Neural progenitor cell (in vitro differentiated cells): ENCODE measurements around the gene SHH.

ENCODE experiments used
- CTCF ChIP-seq: fragments of 200-600 bp; sonication (generic); IDR thresholded peaks from 2 replicates; pipeline ENCODE4 v1.5.1; 2017; ENCODE audit warnings: antibody characterized with exemption, mild to moderate bottlenecking
- EZH2 ChIP-seq: fragments of 200-600 bp; sonication (generic); IDR thresholded peaks from 2 replicates; pipeline ENCODE4 v1.6.1; 2017; ENCODE audit warnings: antibody characterized with exemption, mild to moderate bottlenecking, moderate library complexity
- EZH2phosphoT487 ChIP-seq: fragments of 200-600 bp; sonication (generic); IDR thresholded peaks from 2 replicates; pipeline ENCODE4 v1.6.1; 2017; ENCODE audit warnings: antibody characterized with exemption

DNA sequence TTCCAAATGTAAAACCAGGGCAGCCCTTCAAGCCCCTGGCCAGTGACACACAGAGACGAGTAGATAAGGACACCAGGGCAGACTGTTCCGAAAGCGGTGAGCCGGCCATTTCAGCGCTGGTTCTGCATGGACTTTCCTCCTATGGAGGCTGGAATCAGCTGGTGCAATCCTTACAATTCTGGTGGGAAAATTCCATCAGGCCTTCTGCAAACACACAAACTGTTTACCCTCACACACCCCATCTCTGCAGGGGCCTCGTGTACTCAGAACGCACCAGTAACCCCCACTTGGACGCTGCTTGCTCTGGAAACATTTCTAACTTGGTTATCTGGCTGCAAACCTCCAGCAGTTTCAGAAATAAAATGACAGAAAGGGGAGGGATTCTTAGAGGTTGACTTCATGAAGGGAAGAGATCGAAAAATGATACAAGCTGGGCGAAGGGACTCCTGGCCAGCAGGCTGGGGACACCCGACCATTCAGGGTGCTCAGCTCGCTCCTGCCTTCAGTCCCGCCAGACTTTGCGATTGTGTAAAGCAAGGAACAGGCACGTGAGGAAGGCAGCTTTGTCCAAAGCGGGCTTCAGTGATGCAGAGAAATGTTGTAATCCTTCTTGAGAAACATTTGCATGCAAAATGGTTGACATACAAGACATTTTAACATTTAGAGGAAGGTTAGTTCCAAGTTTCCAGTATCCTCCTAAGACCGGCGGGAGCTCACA, 19.7 kb upstream of the SHH start:
- TF ChIP-seq CTCF: no peak
- no peak for TF ChIP-seq EZH2
- no peak for TF ChIP-seq EZH2phosphoT487
